Spleen (tissue), 11 donors: Measurements from ENCODE around the gene ZNF580. TPM values are rescaled to one million over a fixed set of nuclear protein-coding genes. Genes with fewer than 3 reads are reported as not detected.

Experiments used
- DNase-seq: peaks from one replicate; pipeline ENCODE4 v3.0.0-alpha.2; 2020
- H3K27ac ChIP-seq, 8 donors: fragments of 200-600 bp; sonication (generic) in 7 of 8; 1 replicate in 4 of 8; 2 replicates in 4 of 8; pipeline versions ENCODE4 v1.5.0 to v1.8.0; 2016 to 2021; ENCODE audit warnings: inconsistent platforms in 4 of 8, mild to moderate bottlenecking in 4 of 8, moderate library complexity in 1 of 8
- H3K27me3 ChIP-seq, 7 donors: fragments of 200-600 bp; sonication (generic) in 6 of 7; replicated peaks in 1 of 7; 1 replicate in 4 of 7; 2 replicates in 3 of 7; pipeline versions ENCODE4 v1.5.0 to v1.8.0; 2016 to 2021; ENCODE audit warnings: inconsistent platforms in 3 of 7, mild to moderate bottlenecking in 1 of 7
- H3K36me3 ChIP-seq, 6 donors: fragments of 200-600 bp; sonication (generic) in 5 of 6; 1 replicate in 4 of 6; 2 replicates in 2 of 6; pipeline versions ENCODE4 v1.5.0 to v1.8.0; 2016 to 2021; ENCODE audit warnings: inconsistent platforms in 2 of 6
- H3K4me1 ChIP-seq, 6 donors: fragments of 200-600 bp; sonication (generic) in 5 of 6; 1 replicate in 3 of 6; 2 replicates in 3 of 6; pipeline versions ENCODE4 v1.5.0 to v1.8.0; 2016 to 2021; ENCODE audit warnings: inconsistent platforms in 3 of 6
- H3K4me3 ChIP-seq, 8 donors: fragments of 200-600 bp; sonication (generic) in 7 of 8; 1 replicate in 4 of 8; 2 replicates in 4 of 8; pipeline versions ENCODE4 v1.5.0 to v1.8.0; 2016 to 2021; ENCODE audit warnings: inconsistent platforms in 4 of 8, mild to moderate bottlenecking in 4 of 8, moderate library complexity in 2 of 8
- H3K9me3 ChIP-seq, 8 donors: fragments of 200-600 bp; sonication (generic) in 7 of 8; 1 replicate in 4 of 8; 2 replicates in 4 of 8; pipeline versions ENCODE4 v1.5.0 to v1.8.0; 2016 to 2021; ENCODE audit warnings: inconsistent platforms in 4 of 8
- CTCF ChIP-seq, 11 experiments: fragments of 200-600 bp in 7 of 11; fragments of 450-650 bp in 4 of 11; sonication (generic) in 4 of 11; IDR thresholded peaks in 8 of 11; conservative IDR thresholded peaks in 3 of 11; 1 replicate in 7 of 11; 2 replicates in 4 of 11; pipeline versions ENCODE4 v1.4.0 to v1.8.0; 2016 to 2021; ENCODE audit warnings: antibody characterized with exemption in 11 of 11, inconsistent platforms in 4 of 11, mild to moderate bottlenecking in 1 of 11
- POLR2A ChIP-seq, 3 donors: fragments of 450-650 bp; IDR thresholded peaks; one replicate each; pipeline ENCODE4 v1.5.1; 2017; ENCODE audit warnings: antibody characterized with exemption in 3 of 3, mild to moderate bottlenecking in 1 of 3
- POLR2AphosphoS5 ChIP-seq, 3 donors: sonication (generic); formaldehyde crosslinking; IDR thresholded peaks; one replicate each; pipeline ENCODE4 v1.5.1; 2017; ENCODE audit warnings: antibody characterized with exemption in 3 of 3
- WGBS, 5 donors: extraction: QIAGEN DNeasy Blood & Tissue Kit in 3 of 5; methylation state at CpG; one replicate each; pipeline versions ENCODE4 v1.1.5 to v1.1.7; 2013 to 2018; 5-methylcytosine and 5-hydroxymethylcytosine counted together
- intact Hi-C: fragments of 100-400 bp; cut with DNase I; formaldehyde crosslinking; loops from one replicate; pipeline ENCODE4 v1.15.0; 2023; ENCODE audit warnings: low total_unique reads
- polyA plus RNA-seq, 3 donors: library from polyadenylated mRNA; stranded (reverse); fragments of 200-250 nt; gene quantifications; one replicate each; pipeline ENCODE4 v1.2.1, GENCODE V29; 2013
- total RNA-seq, 7 donors: library from RNA; depleted of rRNA in 3 of 7; stranded (reverse); fragments of >200 nt in 3 of 7; fragmentation: NEBNext Ultra II Directional in 4 of 7; extraction: Animal tissue kit (Norgen Biotek cat#: 25700) in 4 of 7; gene quantifications; one replicate each; pipeline versions ENCODE4 v1.1.0 to v1.2.1, GENCODE V29; 2016 to 2021
- donor health status: healthy with polysubstance abuse.
- donor health status: DM: no; HTN: no; CAD: no; lungs with moderate emphysema.
- donor health status: DM: no; HTN: no; CAD: no.
- donor health status: Bipolar disorder and iron deficiency.
- donor health status: healthy.
- donor health status: DM: no; HTN: no; CAD: no.
- donor health status: DM: yes; HTN: yes; CAD: no.

ZNF580 gene
- total and polyA plus RNA-seq, 10 donors, result 18.9 to 58.7 (median 32.5) TPM

DNA sequence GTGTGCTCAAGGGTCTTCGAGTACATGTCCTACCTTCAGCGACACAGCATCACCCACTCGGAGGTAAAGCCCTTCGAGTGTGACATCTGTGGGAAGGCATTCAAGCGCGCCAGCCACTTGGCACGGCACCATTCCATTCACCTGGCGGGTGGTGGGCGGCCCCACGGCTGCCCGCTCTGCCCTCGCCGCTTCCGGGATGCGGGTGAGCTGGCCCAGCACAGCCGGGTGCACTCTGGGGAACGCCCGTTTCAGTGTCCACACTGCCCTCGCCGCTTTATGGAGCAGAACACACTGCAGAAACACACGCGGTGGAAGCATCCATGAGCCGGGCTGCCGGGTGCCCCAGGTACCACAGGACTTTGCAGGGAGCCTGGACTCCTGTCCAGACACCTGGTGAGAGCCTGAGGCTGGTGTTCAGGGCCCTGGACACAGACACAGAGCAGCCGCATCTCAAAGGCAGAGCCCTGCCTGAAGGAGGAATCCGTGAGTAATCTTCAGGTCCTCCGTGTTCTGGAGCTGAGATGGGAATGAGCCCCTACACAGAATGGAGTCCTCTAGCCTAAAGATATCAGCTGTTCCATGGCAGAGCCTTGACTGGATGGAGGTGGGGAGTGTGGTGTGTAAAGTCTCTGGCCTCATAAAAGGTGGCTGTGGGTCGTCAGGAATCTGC is 4.2 kb downstream of the ZNF580 start:
- Histone ChIP-seq H3K36me3 (peaks cover 0 to 19% (median 13%) of the 10 kb centered on the region in 6 donors), H3K4me1 (peaks cover 42 to 100% (median 90%) of the 10 kb centered on the region in 6 donors), H3K27me3 (peaks cover 0 to 21% (median 0%) of the 10 kb centered on the region in 7 donors), H3K27ac (peak overlapping the region in 3 of 8 donors; percentile 92 to 94 (median 94)), H3K4me3 (peak overlapping the region in 4 of 8 donors; percentile 73 to 96 (median 82)), H3K9me3 (no peaks in the 10 kb centered on the region)
- intact Hi-C loops, result no loop called here
- WGBS, 5 donors, result 78 to 89% (median 84%) methylated on average over 24 to 28 of the region's 28 CpGs
- peak in 2 of 3 donors; percentile 58 to 71 for TF ChIP-seq POLR2AphosphoS5 (IDR thresholded peaks at IDR 0.05)
- no peak for TF ChIP-seq CTCF (IDR thresholded peaks at IDR 0.05 in 8 of 11, conservative IDR thresholded peaks at IDR 0.05 in 3 of 11)
- no peak for DNase-seq

DNA sequence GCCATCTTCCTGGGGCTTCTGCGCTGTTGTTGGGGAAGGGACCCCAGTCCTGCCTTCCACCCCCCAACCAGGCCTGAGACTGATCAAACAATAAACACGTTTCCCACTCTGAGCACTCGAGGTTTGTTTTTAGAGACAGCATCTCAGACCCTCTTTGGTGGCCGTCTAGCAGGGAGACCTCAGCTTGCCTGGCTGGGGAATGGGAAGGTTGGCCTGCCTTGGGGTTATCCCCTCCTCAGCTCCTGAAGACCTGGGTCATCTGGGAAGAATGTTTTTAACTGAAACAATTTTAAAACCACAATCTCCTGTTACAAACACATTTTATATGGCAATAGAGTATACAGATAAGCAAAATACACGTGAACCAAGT is 4.7 kb downstream of the ZNF580 start:
- intact Hi-C loops, result no loop called here
- Histone ChIP-seq H3K27me3 (peaks cover 0 to 21% (median 0%) of the 10 kb centered on the region in 7 donors), H3K4me1 (peaks cover 37 to 100% (median 87%) of the 10 kb centered on the region in 6 donors), H3K4me3 (peak overlapping the region in 1 of 8 donors; percentile 82), H3K36me3 (peaks cover 0 to 24% (median 13%) of the 10 kb centered on the region in 6 donors), H3K27ac (peak overlapping the region in 2 of 8 donors; percentile 94), H3K9me3 (no peaks in the 10 kb centered on the region)
- WGBS, 5 donors, result 63 to 92% (median 83%) methylated on average over 5 of the region's 5 CpGs
- TF ChIP-seq POLR2AphosphoS5 (IDR thresholded peaks at IDR 0.05) (no peak), POLR2A (IDR thresholded peaks at IDR 0.05) (no peak), CTCF (IDR thresholded peaks at IDR 0.05 in 8 of 11, conservative IDR thresholded peaks at IDR 0.05 in 3 of 11) (no peak)
- DNase-seq, result no peak

DNA sequence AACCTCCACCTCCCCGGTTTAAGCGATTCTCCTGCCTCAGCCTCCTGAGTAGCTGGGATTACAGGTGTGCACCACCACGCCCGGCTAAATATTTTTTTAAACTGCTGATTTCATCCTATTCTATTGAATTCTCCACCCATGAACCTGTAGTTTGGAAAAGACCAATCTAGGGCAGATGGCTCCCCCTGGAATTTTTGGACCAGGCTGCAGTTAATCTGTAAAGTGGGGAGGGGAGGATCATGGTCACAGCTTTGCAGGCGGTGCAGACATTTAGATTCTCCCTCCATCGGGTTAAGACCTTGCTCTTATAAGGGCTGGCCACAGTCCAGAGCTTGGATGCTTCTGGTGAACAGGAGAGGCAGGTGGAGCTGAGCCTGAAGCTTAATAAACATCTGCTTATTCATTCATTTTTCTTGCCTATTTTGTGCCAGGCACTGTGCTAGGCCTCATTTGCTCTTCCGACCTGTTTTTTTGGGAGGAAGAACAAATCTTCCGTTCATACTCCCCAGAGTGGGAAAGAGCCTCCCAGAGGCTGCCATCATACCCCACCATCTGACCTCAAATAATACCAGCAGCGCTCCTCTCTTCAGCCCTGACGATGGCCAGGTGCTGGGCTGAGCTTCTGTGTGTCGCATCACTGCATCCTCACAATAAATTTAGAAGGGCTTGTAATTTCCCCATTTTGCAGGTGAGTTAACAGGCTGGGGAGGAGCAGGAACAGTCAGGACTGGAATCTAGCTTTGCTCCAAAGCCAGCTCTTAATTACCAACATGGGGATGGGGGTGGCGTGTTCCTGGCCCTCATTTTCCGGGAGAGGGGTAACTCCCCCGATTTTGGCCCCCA is 6.3 kb downstream of the ZNF580 start:
- Histone ChIP-seq H3K4me1 (peaks cover 36 to 93% (median 72%) of the 10 kb centered on the region in 6 donors), H3K27me3 (peaks cover 0 to 19% (median 0%) of the 10 kb centered on the region in 7 donors), H3K9me3 (no peaks in the 10 kb centered on the region), H3K36me3 (peaks cover 0 to 39% (median 13%) of the 10 kb centered on the region in 6 donors), H3K27ac (peak overlapping the region; percentile 82 to 94 (median 90)), H3K4me3 (peak overlapping the region; percentile 51 to 97 (median 81))
- no peak for DNase-seq
- intact Hi-C loops, result no loop called here
- WGBS, 5 donors, result 47 to 54% (median 50%) methylated on average over 12 to 14 of the region's 14 CpGs
- TF ChIP-seq POLR2A (IDR thresholded peaks at IDR 0.05) (peak in 1 of 3 donors; percentile 32), POLR2AphosphoS5 (IDR thresholded peaks at IDR 0.05) (peak in 1 of 3 donors; percentile 51), CTCF (IDR thresholded peaks at IDR 0.05 in 8 of 11, conservative IDR thresholded peaks at IDR 0.05 in 3 of 11) (no peak)
